OCI-LY7 (cell line): ENCODE data around the gene SYPL1. TPM values are rescaled to one million over a fixed set of nuclear protein-coding genes. Genes with fewer than 3 reads are reported as not detected.

Source experiments
- Bru-seq: library from RNA; stranded (reverse); fragments of 400-500 nt; gene quantifications from one replicate; lab custom pipeline; 2021; lab: Mats Ljungman, UMichigan
- BruChase-seq, 2 experiments: library from RNA; stranded (reverse); fragments of 400-500 nt; gene quantifications; one replicate each; lab custom pipeline; 2021; lab: Mats Ljungman, UMichigan
- BruUV-seq: library from RNA; stranded (reverse); fragments of 400-500 nt; replicated peaks from 2 replicates; lab custom pipeline; 2021; lab: Mats Ljungman, UMichigan
- CTCF ChIA-PET: fragments of 300-600 bp; sonication (Branson Sonifier 250); formaldehyde crosslinking; loops from one replicate; lab custom pipeline; 2022; ENCODE audit warnings: antibody characterized with exemption; ENCODE audit not compliant: unreplicated experiment; lab: Charles Lee
- POLR2A ChIA-PET: fragments of 300-600 bp; sonication (Branson Sonifier 250); formaldehyde crosslinking; loops from one replicate; lab custom pipeline; 2022; ENCODE audit warnings: antibody characterized with exemption; lab: Charles Lee
- DNase-seq: peaks from one replicate; pipeline ENCODE4 v3.0.0-alpha.2; 2015; ENCODE audit warnings: low spot score
- H2AFZ ChIP-seq: fragments of 200-600 bp; sonication (generic), shearing (Covaris generic); 2 replicates; pipeline ENCODE4 v1.6.1; 2014; ENCODE audit warnings: mild to moderate bottlenecking, antibody characterized with exemption, low read length, moderate library complexity
- H3K27ac ChIP-seq: fragments of 200-600 bp; sonication (generic); 2 replicates; pipeline ENCODE4 v1.5.1; 2014; ENCODE audit warnings: mixed run types, low read depth, mild to moderate bottlenecking, moderate library complexity, low read length, inconsistent platforms; ENCODE audit not compliant: poor library complexity, severe bottlenecking
- H3K36me3 ChIP-seq: fragments of 200-600 bp; sonication (generic); 2 replicates; pipeline ENCODE4 v1.6.1; 2014; ENCODE audit warnings: mild to moderate bottlenecking, antibody characterized with exemption, low read length, moderate library complexity, mixed read lengths; ENCODE audit not compliant: insufficient read depth
- H3K4me1 ChIP-seq: fragments of 200-600 bp; sonication (generic); 2 replicates; pipeline ENCODE4 v1.5.1; 2014; ENCODE audit warnings: mild to moderate bottlenecking, low read length; ENCODE audit not compliant: insufficient read depth, poor library complexity, severe bottlenecking
- H3K4me2 ChIP-seq: fragments of 200-600 bp; sonication (generic); 2 replicates; pipeline ENCODE4 v1.6.1; 2014; ENCODE audit warnings: mild to moderate bottlenecking, low read length
- H3K4me3 ChIP-seq: fragments of 200-600 bp; sonication (generic); 2 replicates; pipeline ENCODE4 v1.5.1; 2014; ENCODE audit warnings: mild to moderate bottlenecking, low read depth, low read length; ENCODE audit not compliant: poor library complexity, severe bottlenecking
- H3K79me2 ChIP-seq: fragments of 200-600 bp; sonication (generic); 2 replicates; pipeline ENCODE4 v1.6.1; 2016; ENCODE audit warnings: low read depth, mild to moderate bottlenecking, low read length, moderate library complexity, mixed read lengths; ENCODE audit not compliant: insufficient read depth
- H3K9me2 ChIP-seq: fragments of 200-600 bp; sonication (generic); 2 replicates; pipeline ENCODE4 v1.6.1; 2016; ENCODE audit warnings: mild to moderate bottlenecking, low read length, mixed read lengths; ENCODE audit not compliant: insufficient read depth
- H3K9me3 ChIP-seq: fragments of 200-600 bp; sonication (generic); 2 replicates; pipeline ENCODE4 v1.6.1; 2014; ENCODE audit warnings: mild to moderate bottlenecking, mixed run types, low read length, mixed read lengths
- H4K20me1 ChIP-seq: fragments of 200-600 bp; sonication (generic); 2 replicates; pipeline ENCODE4 v1.6.1; 2014; ENCODE audit warnings: mild to moderate bottlenecking, antibody characterized with exemption, low read length, moderate library complexity, mixed read lengths; ENCODE audit not compliant: insufficient read depth
- CTCF ChIP-seq: fragments of 200-600 bp; sonication (generic); conservative IDR thresholded peaks from 2 replicates; pipeline ENCODE4 v1.5.1; 2014; ENCODE audit warnings: mild to moderate bottlenecking, antibody characterized with exemption, low read length, moderate library complexity, mixed read lengths
- EZH2phosphoT487 ChIP-seq: fragments of 200-600 bp; sonication (generic); IDR thresholded peaks from 2 replicates; pipeline ENCODE4 v1.6.1; 2018; ENCODE audit warnings: low read depth, borderline replicate concordance, mild to moderate bottlenecking, mixed run types, antibody characterized with exemption, low read length, moderate library complexity, mixed read lengths
- intact Hi-C: fragments of 100-400 bp; cut with micrococcal nuclease; formaldehyde crosslinking; loops from one replicate; pipeline ENCODE4 v1.10.0; 2022; ENCODE audit not compliant: unreplicated experiment
- long read RNA-seq: library from polyadenylated mRNA; stranded (forward); transcript quantifications from one replicate; pipeline ENCODE4 v2.0.0, GENCODE V29; 2022
- total RNA-seq, 2 experiments: library from RNA; depleted of rRNA in 1 of 2; stranded (reverse); fragments of >200 nt in 1 of 2; shearing (Covaris generic) in 1 of 2; gene quantifications; 2 replicates each; pipeline ENCODE4 v1.2.3, GENCODE V29; 2014 to 2022

SYPL1 gene
- total RNA-seq (2014; rRNA removed; shearing (Covaris generic)) (30.4 and 34.1 TPM in 2 replicates), total RNA-seq (2022) (112 and 118 TPM in 2 replicates), Bru-seq, nascent RNA (percentile 99 among the genes with signal in this experiment), BruChase-seq, experiment 1, labeled RNA remaining after a 6-hour chase (percentile 92 among the genes with signal in this experiment), BruChase-seq, experiment 2, labeled RNA remaining after a 2-hour chase (percentile 98 among the genes with signal in this experiment)
- long read RNA-seq, transcript SYPL1-205 (6 exons, 1,193 nt), result minor isoform, 6 of 301 reads
- long read RNA-seq, transcript SYPL1-202 (5 exons, 2,151 nt), result major isoform, 266 of 301 reads
- long read RNA-seq, transcript SYPL1-201 (6 exons, 2,127 nt), result minor isoform, 9 of 301 reads
- long read RNA-seq, partial matches to known transcripts, result 9 of 301 reads
- long read RNA-seq, other reads (novel, unspliced or antisense), result 11 of 301 reads

GRCh38 chr7:106112118-106112971 lies at the start of gene SYPL1:
SYPL1 (minus strand) TSS chr7:106112312; CDS start chr7:106112208, 104 bp downstream.
- Histone ChIP-seq H3K4me1 (peaks cover 62% of the 10 kb centered on the region), H2AFZ (peak within 1 kb of the TSS; percentile 29; the same call in 1 of the 2 replicates), H3K79me2 (peaks cover 58% of the 10 kb centered on the region), H3K9me2 (no peaks in the 10 kb centered on the region), H4K20me1 (peaks cover 23% of the 10 kb centered on the region), H3K36me3 (peaks cover 41% of the 10 kb centered on the region), H3K9me3 (no peaks in the 10 kb centered on the region), H3K4me3 (peak within 1 kb of the TSS; percentile 80), H3K4me2 (peak within 1 kb of the TSS; percentile 89), H3K27ac (peak within 1 kb of the TSS; percentile 83)
- intact Hi-C loops, result loop anchor here (10.0 kb wide), 1 partner anchor 1098 kb away; the partner anchor contains the start of gene KMT2E
- no peak for TF ChIP-seq EZH2phosphoT487
- peak; percentile 52; the same call in 1 of the 2 replicates for TF ChIP-seq CTCF
- peak; percentile 96 for DNase-seq
- ChIA-PET CTCF (interaction anchor here (0.6 to 1.0 kb wide), 6 partner anchors 22 to 1631 kb away, joined by 3 to 6 read pairs (median 3); no protein-coding TSS in a partner anchor), POLR2A (interaction anchor here (0.5 to 12.7 kb wide), 13 partner anchors 9 to 804 kb away, joined by 3 to 297 read pairs (median 6); no protein-coding TSS in a partner anchor)
- TSS peak; percentile 78 for BruUV-seq

GRCh38 chr7:106155027-106155426 lies 42.9 kb upstream of the SYPL1 start:
- Histone ChIP-seq H3K9me3 (peaks cover 1% of the 10 kb centered on the region; the same call in 1 of the 2 replicates), H3K4me3 (peak overlapping the region; percentile 25), H3K4me1 (peaks cover 51% of the 10 kb centered on the region), H2AFZ (peak overlapping the region; percentile 88), H3K9me2 (no peaks in the 10 kb centered on the region), H4K20me1 (no peaks in the 10 kb centered on the region), H3K79me2 (no peaks in the 10 kb centered on the region), H3K27ac (no peak overlapping the region), H3K4me2 (peak overlapping the region; percentile 52), H3K36me3 (no peaks in the 10 kb centered on the region)
- CTCF ChIA-PET, result interaction anchor here (0.8 to 5.7 kb wide), 9 partner anchors 14 to 130 kb away, joined by 3 to 46 read pairs (median 4); partner anchors contain the start of gene SYPL1
- POLR2A ChIA-PET, result interaction anchor here (0.6 to 14.5 kb wide), 17 partner anchors 10 to 979 kb away, joined by 3 to 133 read pairs (median 6); partner anchors contain the start of gene SYPL1
- no peak for DNase-seq
- intact Hi-C loops, result loop anchor here (2.0 kb wide), 1 partner anchor 106 kb away; no protein-coding TSS in a partner anchor
- BruUV-seq, result no TSS peak
- peak; percentile 25; the same call in 1 of the 2 replicates for TF ChIP-seq CTCF
- no peak for TF ChIP-seq EZH2phosphoT487
